K562 (cell line): ENCODE data around the gene SFSWAP. TPM values are rescaled to one million over a fixed set of nuclear protein-coding genes. Genes with fewer than 3 reads are reported as not detected.

Experiments used
- CBX3 ChIP-seq, 2 experiments: IDR thresholded peaks; 1 replicate in 1 of 2; 2 replicates in 1 of 2; pipeline ENCODE4 v1.6.1; 2012; ENCODE audit warnings: inconsistent platforms in 2 of 2, low read length in 2 of 2, borderline replicate concordance in 1 of 2, control low read depth in 1 of 2
- KLF1 ChIP-seq: fragments of 450-650 bp; IDR thresholded peaks from 2 replicates; pipeline ENCODE4 v1.6.1; 2016; ENCODE audit warnings: missing genetic modification characterization, missing compliant biosample characterization
- MNT ChIP-seq, 2 experiments: fragments of 450-650 bp; conservative IDR thresholded peaks; 2 replicates each; pipeline ENCODE4 v1.6.1; 2017; ENCODE audit warnings: mild to moderate bottlenecking in 2 of 2, moderate library complexity in 2 of 2
- SOX6 ChIP-seq: fragments of 450-650 bp; IDR thresholded peaks from 2 replicates; pipeline ENCODE4 v1.6.1; 2014; ENCODE audit warnings: mild to moderate bottlenecking
- TSC22D4 ChIP-seq: fragments of 450-650 bp; IDR thresholded peaks from 2 replicates; pipeline ENCODE4 v1.6.1; 2016; ENCODE audit warnings: missing genetic modification characterization, missing biosample characterization, control low read depth
- XRCC3 ChIP-seq: fragments of 450-650 bp; IDR thresholded peaks from 2 replicates; pipeline ENCODE4 v1.6.1; 2017; ENCODE audit warnings: mild to moderate bottlenecking, moderate library complexity
- ZNF512 ChIP-seq: IDR thresholded peaks from 2 replicates; pipeline ENCODE4 v1.6.1; 2016; ENCODE audit warnings: missing genetic modification characterization, missing compliant biosample characterization
- polyA plus RNA-seq, 8 experiments: library from polyadenylated mRNA; depleted of rRNA in 4 of 8; stranded (reverse) in 5 of 8; unstranded in 3 of 8; fragments of >200 nt; fragmentation: Nextera tagmentation in 2 of 8; fragmentation: Illumina TruSeq in 1 of 8; extraction: Ambion mirVana in 2 of 8; extraction: Trizol in 1 of 8; gene quantifications; 2 replicates each; pipeline versions ENCODE4 v1.2.1 to v1.2.3, GENCODE V29; 2011 to 2014; ENCODE audit warnings: inconsistent platforms in 1 of 8, missing spikeins in 1 of 8
- total RNA-seq, 7 experiments: library from RNA; depleted of rRNA in 6 of 7; stranded (reverse); fragments of >200 nt in 6 of 7; fragmentation: Illumina TruSeq in 2 of 7; extraction: Trizol in 2 of 7; gene quantifications; 2 replicates each; pipeline versions ENCODE4 v1.2.1 to v1.2.3, GENCODE V29; 2011 to 2021; ENCODE audit warnings: low replicate concordance in 1 of 7
- TF ChIP-seq, protein P1 (sequence below): fragments of 450-650 bp; IDR thresholded peaks from 2 replicates; pipeline ENCODE4 v1.6.1; 2016; ENCODE audit warnings: mild to moderate bottlenecking, moderate library complexity
- TF ChIP-seq, protein P2 (sequence below): fragments of 450-650 bp; formaldehyde crosslinking; IDR thresholded peaks from 2 replicates; pipeline ENCODE4 v1.4.0; 2020; ENCODE audit warnings: mild to moderate bottlenecking, moderate library complexity

SFSWAP gene
- total and polyA plus RNA-seq, 9 of the 15 experiments (the other 6 are each of a cell fraction or from before 2014, with no cell fraction given): 2.4 to 60.4 (median 32.6) TPM

DNA sequence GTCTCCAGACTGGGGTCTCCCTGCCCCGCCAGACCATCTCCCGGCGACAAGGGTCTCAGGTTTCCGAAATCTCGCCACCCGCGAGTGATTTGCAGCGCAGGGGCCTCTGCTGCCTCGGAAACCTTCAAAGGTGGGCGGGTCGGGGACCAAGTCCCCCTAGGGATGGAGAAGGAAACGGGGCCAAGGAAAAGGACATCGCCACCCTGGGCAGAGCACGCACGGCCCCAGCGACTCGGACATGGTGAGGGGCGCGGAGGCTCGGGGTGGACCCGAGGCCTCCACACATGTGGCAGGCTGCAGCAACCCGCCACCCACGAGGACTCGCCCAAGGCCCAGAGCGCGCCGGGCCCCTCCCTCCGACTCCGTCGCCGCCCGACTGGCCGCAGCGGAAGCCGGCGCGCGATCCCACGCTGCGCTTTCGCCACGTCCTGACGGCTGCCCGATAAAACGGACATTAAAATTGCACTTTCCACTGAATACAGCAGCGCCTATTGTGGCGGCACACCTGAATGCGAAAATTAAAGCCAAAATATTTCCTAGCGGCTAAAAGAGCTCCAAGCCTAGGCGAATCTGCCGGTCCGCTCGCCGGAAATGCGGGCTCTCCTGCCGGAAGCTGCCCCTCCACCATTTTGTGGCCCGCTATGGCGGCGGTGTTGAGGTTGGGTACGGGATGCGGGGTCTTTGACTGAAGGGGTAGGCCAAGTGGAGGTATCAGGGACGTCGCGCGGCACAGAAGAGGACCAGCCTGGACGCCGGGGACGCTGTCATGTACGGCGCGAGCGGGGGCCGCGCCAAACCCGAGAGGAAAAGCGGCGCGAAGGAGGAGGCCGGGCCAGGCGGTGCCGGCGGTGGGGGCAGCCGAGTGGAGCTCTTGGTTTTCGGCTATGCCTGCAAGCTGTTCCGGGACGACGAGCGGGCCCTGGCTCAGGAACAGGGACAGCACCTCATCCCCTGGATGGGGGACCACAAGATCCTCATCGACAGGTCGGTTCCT is at the start of gene SFSWAP (continued):
- TF ChIP-seq, protein P1, sequence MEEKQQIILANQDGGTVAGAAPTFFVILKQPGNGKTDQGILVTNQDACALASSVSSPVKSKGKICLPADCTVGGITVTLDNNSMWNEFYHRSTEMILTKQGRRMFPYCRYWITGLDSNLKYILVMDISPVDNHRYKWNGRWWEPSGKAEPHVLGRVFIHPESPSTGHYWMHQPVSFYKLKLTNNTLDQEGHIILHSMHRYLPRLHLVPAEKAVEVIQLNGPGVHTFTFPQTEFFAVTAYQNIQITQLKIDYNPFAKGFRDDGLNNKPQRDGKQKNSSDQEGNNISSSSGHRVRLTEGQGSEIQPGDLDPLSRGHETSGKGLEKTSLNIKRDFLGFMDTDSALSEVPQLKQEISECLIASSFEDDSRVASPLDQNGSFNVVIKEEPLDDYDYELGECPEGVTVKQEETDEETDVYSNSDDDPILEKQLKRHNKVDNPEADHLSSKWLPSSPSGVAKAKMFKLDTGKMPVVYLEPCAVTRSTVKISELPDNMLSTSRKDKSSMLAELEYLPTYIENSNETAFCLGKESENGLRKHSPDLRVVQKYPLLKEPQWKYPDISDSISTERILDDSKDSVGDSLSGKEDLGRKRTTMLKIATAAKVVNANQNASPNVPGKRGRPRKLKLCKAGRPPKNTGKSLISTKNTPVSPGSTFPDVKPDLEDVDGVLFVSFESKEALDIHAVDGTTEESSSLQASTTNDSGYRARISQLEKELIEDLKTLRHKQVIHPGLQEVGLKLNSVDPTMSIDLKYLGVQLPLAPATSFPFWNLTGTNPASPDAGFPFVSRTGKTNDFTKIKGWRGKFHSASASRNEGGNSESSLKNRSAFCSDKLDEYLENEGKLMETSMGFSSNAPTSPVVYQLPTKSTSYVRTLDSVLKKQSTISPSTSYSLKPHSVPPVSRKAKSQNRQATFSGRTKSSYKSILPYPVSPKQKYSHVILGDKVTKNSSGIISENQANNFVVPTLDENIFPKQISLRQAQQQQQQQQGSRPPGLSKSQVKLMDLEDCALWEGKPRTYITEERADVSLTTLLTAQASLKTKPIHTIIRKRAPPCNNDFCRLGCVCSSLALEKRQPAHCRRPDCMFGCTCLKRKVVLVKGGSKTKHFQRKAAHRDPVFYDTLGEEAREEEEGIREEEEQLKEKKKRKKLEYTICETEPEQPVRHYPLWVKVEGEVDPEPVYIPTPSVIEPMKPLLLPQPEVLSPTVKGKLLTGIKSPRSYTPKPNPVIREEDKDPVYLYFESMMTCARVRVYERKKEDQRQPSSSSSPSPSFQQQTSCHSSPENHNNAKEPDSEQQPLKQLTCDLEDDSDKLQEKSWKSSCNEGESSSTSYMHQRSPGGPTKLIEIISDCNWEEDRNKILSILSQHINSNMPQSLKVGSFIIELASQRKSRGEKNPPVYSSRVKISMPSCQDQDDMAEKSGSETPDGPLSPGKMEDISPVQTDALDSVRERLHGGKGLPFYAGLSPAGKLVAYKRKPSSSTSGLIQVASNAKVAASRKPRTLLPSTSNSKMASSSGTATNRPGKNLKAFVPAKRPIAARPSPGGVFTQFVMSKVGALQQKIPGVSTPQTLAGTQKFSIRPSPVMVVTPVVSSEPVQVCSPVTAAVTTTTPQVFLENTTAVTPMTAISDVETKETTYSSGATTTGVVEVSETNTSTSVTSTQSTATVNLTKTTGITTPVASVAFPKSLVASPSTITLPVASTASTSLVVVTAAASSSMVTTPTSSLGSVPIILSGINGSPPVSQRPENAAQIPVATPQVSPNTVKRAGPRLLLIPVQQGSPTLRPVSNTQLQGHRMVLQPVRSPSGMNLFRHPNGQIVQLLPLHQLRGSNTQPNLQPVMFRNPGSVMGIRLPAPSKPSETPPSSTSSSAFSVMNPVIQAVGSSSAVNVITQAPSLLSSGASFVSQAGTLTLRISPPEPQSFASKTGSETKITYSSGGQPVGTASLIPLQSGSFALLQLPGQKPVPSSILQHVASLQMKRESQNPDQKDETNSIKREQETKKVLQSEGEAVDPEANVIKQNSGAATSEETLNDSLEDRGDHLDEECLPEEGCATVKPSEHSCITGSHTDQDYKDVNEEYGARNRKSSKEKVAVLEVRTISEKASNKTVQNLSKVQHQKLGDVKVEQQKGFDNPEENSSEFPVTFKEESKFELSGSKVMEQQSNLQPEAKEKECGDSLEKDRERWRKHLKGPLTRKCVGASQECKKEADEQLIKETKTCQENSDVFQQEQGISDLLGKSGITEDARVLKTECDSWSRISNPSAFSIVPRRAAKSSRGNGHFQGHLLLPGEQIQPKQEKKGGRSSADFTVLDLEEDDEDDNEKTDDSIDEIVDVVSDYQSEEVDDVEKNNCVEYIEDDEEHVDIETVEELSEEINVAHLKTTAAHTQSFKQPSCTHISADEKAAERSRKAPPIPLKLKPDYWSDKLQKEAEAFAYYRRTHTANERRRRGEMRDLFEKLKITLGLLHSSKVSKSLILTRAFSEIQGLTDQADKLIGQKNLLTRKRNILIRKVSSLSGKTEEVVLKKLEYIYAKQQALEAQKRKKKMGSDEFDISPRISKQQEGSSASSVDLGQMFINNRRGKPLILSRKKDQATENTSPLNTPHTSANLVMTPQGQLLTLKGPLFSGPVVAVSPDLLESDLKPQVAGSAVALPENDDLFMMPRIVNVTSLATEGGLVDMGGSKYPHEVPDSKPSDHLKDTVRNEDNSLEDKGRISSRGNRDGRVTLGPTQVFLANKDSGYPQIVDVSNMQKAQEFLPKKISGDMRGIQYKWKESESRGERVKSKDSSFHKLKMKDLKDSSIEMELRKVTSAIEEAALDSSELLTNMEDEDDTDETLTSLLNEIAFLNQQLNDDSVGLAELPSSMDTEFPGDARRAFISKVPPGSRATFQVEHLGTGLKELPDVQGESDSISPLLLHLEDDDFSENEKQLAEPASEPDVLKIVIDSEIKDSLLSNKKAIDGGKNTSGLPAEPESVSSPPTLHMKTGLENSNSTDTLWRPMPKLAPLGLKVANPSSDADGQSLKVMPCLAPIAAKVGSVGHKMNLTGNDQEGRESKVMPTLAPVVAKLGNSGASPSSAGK: peak; percentile 97
- no peak for TF ChIP-seq ZNF512 (tag)
- peak; percentile 95 for TF ChIP-seq KLF1 (tag)
- TF ChIP-seq, protein P2, sequence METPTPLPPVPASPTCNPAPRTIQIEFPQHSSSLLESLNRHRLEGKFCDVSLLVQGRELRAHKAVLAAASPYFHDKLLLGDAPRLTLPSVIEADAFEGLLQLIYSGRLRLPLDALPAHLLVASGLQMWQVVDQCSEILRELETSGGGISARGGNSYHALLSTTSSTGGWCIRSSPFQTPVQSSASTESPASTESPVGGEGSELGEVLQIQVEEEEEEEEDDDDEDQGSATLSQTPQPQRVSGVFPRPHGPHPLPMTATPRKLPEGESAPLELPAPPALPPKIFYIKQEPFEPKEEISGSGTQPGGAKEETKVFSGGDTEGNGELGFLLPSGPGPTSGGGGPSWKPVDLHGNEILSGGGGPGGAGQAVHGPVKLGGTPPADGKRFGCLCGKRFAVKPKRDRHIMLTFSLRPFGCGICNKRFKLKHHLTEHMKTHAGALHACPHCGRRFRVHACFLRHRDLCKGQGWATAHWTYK (CRISPR knock-in tag): no peak
- peak; percentile 97 for TF ChIP-seq SOX6
- peak; percentile 94 to 98 for TF ChIP-seq MNT (conservative IDR thresholded peaks at IDR 0.05)
- no peak for TF ChIP-seq TSC22D4 (tag)
- peak in 1 of 2 experiments; percentile 91; a peak in 2 of 3 replicates for TF ChIP-seq CBX3 (IDR thresholded peaks at IDR 0.05; ENCODE audit: borderline replicate concordance in 1 of 2, low read length in 2 of 2)
- no peak for TF ChIP-seq XRCC3
